Cortex of kidney (tissue), 1 donor: ENCODE results near the gene RANGAP1.

ENCODE experiments used
- DNase-seq: peaks from one replicate; lab custom pipeline; 2025; lab: John Stamatoyannopoulos, UW

The RANGAP1 gene

GRCh38 chr22:41285820-41286638 is at the start of gene RANGAP1:
Gene RANGAP1 (minus strand): TSS chr22:41286187. CDS start chr22:41281044, 5,143 bp downstream.
- DNase-seq = peak; percentile 65

GRCh38 chr22:41334951-41335635 is 49.1 kb upstream of the RANGAP1 start:
- DNase-seq = no peak

- no peak for DNase-seq
Measured at GRCh38 chr22:41334215-41334614, 48.2 kb upstream of the RANGAP1 start.

- DNase-seq = no peak
Measured at GRCh38 chr22:41333806-41334205, 47.8 kb upstream of the RANGAP1 start.

- DNase-seq = no peak
Measured at GRCh38 chr22:41332217-41332939, 46.4 kb upstream of the RANGAP1 start.

GRCh38 chr22:41330169-41330568 is 44.2 kb upstream of the RANGAP1 start:
- DNase-seq = no peak

- no peak for DNase-seq
Measured at GRCh38 chr22:41327124-41327523, 41.1 kb upstream of the RANGAP1 start.

- no peak for DNase-seq
Measured at GRCh38 chr22:41324821-41325528, 39.0 kb upstream of the RANGAP1 start.

GRCh38 chr22:41320416-41321240 is 34.6 kb upstream of the RANGAP1 start:
- no peak for DNase-seq

- DNase-seq = no peak
Measured at GRCh38 chr22:41315586-41315985, 29.6 kb upstream of the RANGAP1 start.

GRCh38 chr22:41314821-41315220 is 28.8 kb upstream of the RANGAP1 start:
- DNase-seq = no peak

GRCh38 chr22:41311487-41311886 is 25.5 kb upstream of the RANGAP1 start:
- no peak for DNase-seq

- DNase-seq = no peak
Measured at GRCh38 chr22:41310336-41310735, 24.3 kb upstream of the RANGAP1 start.

GRCh38 chr22:41308544-41308947 is 22.6 kb upstream of the RANGAP1 start:
- no peak for DNase-seq

GRCh38 chr22:41308054-41308453 is 22.1 kb upstream of the RANGAP1 start:
- no peak for DNase-seq

GRCh38 chr22:41305646-41306045 is 19.7 kb upstream of the RANGAP1 start:
- DNase-seq = no peak

GRCh38 chr22:41302811-41303210 is 16.8 kb upstream of the RANGAP1 start:
- no peak for DNase-seq

- DNase-seq = no peak
Measured at GRCh38 chr22:41302021-41302767, 16.2 kb upstream of the RANGAP1 start.

- no peak for DNase-seq
Measured at GRCh38 chr22:41301085-41302020, 15.4 kb upstream of the RANGAP1 start, which contains the start of gene ZC3H7B. Gene ZC3H7B (plus strand): TSS chr22:41301525. CDS start chr22:41320661, 19,136 bp downstream.
